AG08396 (cell line): Measurements from ENCODE around the gene FBXO22.
"Not testable (repeated sequence)": the region's sequence is repeated elsewhere in the genome, so short reads cannot be mapped to it uniquely, and the experiment has no call there.

Experiments used
- DNase-seq: peaks from one replicate; pipeline ENCODE4 v3.0.0; 2012; ENCODE audit warnings: low spot score, mixed read lengths

Gene FBXO22

DNA sequence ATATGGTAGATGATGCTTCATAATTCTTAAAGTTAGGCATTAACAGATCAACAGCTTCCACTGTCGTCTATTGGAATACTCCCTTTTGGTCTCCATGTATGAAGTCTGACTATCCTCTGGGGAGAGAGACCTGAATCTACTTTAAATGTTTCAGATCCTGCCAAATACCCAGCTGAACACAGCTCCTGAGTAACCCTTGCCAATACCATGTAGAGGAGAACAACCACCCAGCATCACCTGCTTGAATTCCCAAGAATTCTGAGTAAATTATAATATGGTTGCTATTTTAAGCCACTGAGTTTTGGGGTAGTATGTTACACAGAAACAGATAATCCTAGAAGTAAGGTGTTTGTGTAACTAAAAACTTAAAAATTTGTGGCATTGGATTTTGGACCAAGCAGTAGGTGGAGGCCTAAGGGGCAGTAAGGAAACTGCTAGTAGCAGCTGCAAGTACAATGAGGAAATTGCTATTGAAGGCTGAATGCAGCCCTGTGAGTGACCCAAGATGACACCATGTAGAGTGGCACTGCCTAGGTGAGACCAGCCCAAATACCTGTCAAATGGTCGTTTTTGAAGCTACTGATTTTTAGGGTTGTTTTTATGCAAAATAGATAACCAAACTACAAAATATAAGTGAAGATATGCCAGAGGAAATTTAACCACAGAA lies 77.6 kb downstream of the FBXO22 start:
- no peak for DNase-seq

DNA sequence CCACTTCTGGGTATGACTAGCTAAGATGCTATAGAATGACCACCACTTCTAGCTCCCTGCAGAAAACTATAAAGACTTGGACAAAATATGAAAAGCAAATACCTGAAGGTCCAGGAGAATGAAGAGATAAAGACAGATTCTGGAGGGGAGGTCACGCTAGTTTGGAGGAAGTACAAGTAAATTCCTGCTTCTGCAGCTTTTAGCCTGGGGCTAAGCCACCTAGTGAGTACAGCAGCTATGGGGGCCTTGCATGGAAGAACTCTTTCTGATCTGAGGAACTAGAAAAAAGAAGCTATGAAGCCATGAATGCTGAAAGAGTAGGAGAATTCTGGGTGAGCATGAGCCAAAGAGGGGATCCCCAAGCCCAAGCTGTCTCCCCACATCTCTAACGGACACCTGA lies 78.8 kb downstream of the FBXO22 start:
- no peak for DNase-seq

DNA sequence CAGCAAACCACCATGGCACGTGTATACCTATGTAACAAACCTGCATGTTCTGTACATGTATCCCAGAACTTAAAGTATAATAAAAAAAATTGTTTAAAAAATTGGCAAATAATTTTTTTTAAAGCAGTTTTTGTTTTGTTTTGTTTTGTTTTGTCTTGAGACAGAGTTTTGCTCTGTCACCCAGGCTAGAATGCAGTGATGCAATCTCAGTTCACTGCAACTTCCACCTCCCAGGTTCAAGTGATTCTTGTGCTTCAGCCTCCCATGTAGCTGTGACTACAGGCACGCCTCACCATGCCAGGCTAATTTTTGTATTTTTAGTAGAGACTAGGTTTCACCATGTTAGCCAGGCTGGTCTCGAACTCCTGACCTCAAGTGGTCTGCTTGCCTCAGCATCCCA lies 81.0 kb downstream of the FBXO22 start:
- DNase-seq = not testable (repeated sequence)

DNA sequence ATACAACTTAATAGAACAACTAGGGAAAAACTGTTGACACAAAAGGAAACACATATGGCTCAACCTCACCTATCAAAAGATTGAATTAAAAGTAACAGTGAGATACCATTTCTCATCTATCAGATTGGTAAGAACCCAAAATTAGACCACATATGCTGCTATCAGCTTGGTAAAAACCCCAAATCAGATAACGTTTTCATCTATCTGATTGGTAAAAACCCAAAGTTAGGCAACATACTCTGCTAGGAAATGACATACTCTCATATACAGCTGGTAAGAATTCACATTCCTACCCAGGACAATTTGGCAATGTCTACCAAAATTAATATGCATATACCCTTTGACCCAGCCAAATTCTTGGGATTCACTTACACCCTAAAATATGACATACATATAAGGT lies 82.3 kb downstream of the FBXO22 start:
- DNase-seq = no peak

DNA sequence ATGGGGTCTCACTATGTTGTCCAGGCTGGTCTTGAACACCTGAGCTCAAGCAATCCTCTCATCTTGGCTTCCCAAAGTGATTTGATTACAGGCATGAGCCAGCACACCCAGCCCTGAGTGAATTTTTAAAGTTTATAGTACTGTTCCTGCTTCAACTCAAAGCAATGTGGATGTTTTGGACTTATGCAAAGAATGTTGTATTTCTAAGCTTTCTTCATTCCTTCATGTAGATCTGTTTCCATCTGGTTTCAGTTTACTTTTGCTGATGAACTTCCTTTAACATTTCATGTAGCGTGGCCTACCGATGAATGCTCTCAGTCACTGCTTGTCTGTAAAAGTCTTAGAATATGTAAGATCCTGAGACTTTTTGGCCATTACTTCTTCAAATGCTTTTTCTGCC lies 85.4 kb downstream of the FBXO22 start:
- DNase-seq = no peak

DNA sequence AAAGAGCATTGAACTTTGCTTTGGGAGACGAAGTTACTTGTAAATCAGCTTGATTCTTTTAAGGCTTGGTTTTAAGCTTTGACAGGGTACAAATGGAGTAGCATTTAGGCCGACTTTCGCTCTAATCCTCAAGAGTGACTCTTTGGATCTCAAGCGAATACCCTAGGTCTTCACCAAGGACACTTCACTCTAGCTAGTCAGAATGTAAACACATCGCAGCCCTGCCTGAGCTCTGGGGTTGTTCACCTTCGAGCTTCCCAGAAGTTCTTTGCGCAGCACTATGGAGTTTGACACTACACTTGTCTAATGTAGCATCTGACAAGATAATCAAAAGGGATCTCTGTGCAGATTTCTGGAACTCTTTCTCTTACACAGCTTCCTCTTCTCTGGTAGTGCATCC lies 86.2 kb downstream of the FBXO22 start:
- no peak for DNase-seq
